Hepatocyte (in vitro differentiated cells): ENCODE results near the gene MEF2A.

ENCODE experiments used
- CTCF ChIP-seq: fragments of 200-600 bp; sonication (generic); IDR thresholded peaks from 2 replicates; pipeline ENCODE4 v1.5.1; 2016; ENCODE audit warnings: antibody characterized with exemption, mild to moderate bottlenecking; ENCODE audit not compliant: poor library complexity
- EZH2 ChIP-seq: fragments of 200-600 bp; sonication (generic); IDR thresholded peaks from 2 replicates; pipeline ENCODE4 v1.6.1; 2016; ENCODE audit warnings: antibody characterized with exemption, mild to moderate bottlenecking, borderline replicate concordance
- EZH2phosphoT487 ChIP-seq: fragments of 200-600 bp; sonication (generic); IDR thresholded peaks from one replicate; pipeline ENCODE4 v1.6.1; 2018; ENCODE audit warnings: antibody characterized with exemption, mild to moderate bottlenecking, low read depth, moderate library complexity; ENCODE audit not compliant: unreplicated experiment, severe bottlenecking

GRCh38 chr15:99745370-99746086 is 179.7 kb downstream of the MEF2A start:
- TF ChIP-seq CTCF (no peak), EZH2 (no peak), EZH2phosphoT487 (no peak)
